ENCODE results near the gene GRHL1. TPM values are rescaled to one million over a fixed set of nuclear protein-coding genes. Genes with fewer than 3 reads are reported as not detected.
A peak's percentile ranks its signal among the peaks of the same experiment; 100 is the strongest.

The GRHL1 gene
- total and polyA plus RNA-seq, 12 donors, result 0.57 to 2.6 (median 1.2) TPM; not detected in 1

DNA sequence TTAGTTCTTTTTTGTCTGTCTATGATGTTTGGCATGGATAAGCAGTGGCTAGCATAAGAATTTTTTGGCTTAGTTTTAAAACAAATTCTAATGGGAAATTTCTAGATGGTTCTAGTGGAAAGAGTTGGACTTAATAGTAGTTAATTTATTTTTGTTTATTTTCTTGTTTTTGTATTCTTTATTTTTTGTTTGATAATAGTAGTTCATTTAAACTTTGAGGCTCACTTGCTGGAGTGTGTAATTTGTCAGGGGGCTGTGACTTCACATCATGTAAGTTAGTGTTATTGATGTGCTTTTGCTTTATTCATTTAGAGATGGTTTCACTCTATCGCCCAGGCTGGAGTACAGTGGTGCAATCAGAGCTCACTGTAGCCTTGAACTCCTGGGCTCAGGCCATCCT lies 48.2 kb downstream of the GRHL1 start:
- Histone ChIP-seq H3K27me3 (no peaks in the 10 kb centered on the region), H3K9me3 (replicated peaks in 1 of 3) (no peaks in the 10 kb centered on the region), H3K36me3 (replicated peaks in 1 of 2) (no peaks in the 10 kb centered on the region), H3K4me1 (replicated peaks in 1 of 2) (no peaks in the 10 kb centered on the region), H3K27ac (no peak overlapping the region), H3K4me3 (no peak overlapping the region)
- DNase-seq, result peak in 3 of 7 donors; percentile 13 to 50 (median 18)
- WGBS, 4 donors, result 46 to 83% (median 59%) methylated on average over 1 of the region's 1 CpG
- no peak for TF ChIP-seq POLR2A (IDR thresholded peaks at IDR 0.05)
- TF ChIP-seq, protein P1, sequence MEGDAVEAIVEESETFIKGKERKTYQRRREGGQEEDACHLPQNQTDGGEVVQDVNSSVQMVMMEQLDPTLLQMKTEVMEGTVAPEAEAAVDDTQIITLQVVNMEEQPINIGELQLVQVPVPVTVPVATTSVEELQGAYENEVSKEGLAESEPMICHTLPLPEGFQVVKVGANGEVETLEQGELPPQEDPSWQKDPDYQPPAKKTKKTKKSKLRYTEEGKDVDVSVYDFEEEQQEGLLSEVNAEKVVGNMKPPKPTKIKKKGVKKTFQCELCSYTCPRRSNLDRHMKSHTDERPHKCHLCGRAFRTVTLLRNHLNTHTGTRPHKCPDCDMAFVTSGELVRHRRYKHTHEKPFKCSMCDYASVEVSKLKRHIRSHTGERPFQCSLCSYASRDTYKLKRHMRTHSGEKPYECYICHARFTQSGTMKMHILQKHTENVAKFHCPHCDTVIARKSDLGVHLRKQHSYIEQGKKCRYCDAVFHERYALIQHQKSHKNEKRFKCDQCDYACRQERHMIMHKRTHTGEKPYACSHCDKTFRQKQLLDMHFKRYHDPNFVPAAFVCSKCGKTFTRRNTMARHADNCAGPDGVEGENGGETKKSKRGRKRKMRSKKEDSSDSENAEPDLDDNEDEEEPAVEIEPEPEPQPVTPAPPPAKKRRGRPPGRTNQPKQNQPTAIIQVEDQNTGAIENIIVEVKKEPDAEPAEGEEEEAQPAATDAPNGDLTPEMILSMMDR (IDR thresholded peaks at IDR 0.05), result no peak
- intact Hi-C loops (cut with DNase I), result no loop called here

DNA sequence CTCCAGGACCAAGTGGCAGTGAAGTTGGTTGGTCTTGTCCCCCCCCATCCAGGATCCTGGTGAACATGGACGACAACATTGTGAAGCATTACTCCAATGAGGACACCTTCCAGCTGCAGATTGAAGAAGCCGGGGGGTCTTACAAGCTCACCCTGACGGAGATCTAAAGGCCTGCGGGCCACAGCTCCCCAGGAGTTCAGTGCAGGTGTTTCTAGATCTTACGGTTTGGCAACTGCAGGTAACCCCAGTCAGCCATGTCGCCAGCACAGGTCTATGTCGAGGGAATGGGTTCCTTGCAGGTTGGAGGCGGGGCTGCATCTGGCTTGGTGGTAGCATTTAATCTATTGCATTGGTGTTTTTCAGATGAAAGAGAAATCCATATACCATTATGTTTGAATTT lies 49.0 kb downstream of the GRHL1 start:
- peak in 2 of 7 donors; percentile 11 to 35 for DNase-seq
- Histone ChIP-seq H3K27ac (no peak overlapping the region), H3K36me3 (replicated peaks in 1 of 2) (no peaks in the 10 kb centered on the region), H3K4me3 (no peak overlapping the region), H3K9me3 (replicated peaks in 1 of 3) (no peaks in the 10 kb centered on the region), H3K4me1 (replicated peaks in 1 of 2) (no peaks in the 10 kb centered on the region), H3K27me3 (no peaks in the 10 kb centered on the region)
- WGBS, 4 donors, result 93% methylated on average over 7 to 8 of the region's 8 CpGs
- TF ChIP-seq, protein P1 (IDR thresholded peaks at IDR 0.05), result no peak
- TF ChIP-seq POLR2A (IDR thresholded peaks at IDR 0.05), result no peak
- intact Hi-C loops (cut with DNase I), result no loop called here

DNA sequence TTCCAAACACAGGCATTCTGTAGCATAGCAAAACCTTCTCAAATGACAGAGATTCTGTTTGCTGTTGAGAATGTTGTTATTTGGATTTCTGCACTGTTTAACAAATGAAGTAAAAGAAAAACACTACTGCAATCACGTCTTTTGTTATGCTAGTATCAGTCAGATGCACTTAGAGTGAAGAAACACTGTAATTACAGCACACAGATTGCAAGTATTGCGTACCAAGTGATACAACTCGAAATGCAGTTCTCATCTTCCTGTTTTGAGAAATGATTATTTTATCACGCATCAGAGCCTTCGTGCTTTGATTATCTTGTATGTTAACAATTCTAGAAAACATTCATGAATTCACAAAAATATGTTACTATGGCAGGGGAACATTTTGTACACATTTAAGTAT lies 50.1 kb downstream of the GRHL1 start:
- Histone ChIP-seq H3K9me3 (replicated peaks in 1 of 3) (no peaks in the 10 kb centered on the region), H3K36me3 (replicated peaks in 1 of 2) (no peaks in the 10 kb centered on the region), H3K4me1 (replicated peaks in 1 of 2) (peaks cover 3% of the 10 kb centered on the region in 2 donors), H3K27me3 (no peaks in the 10 kb centered on the region), H3K27ac (no peak overlapping the region), H3K4me3 (no peak overlapping the region)
- no peak for DNase-seq
- WGBS, 4 donors, result 74 to 83% (median 80%) methylated on average over 5 of the region's 5 CpGs
- TF ChIP-seq POLR2A (IDR thresholded peaks at IDR 0.05), result no peak
- TF ChIP-seq, protein P1 (IDR thresholded peaks at IDR 0.05), result no peak
- intact Hi-C loops (cut with DNase I), result no loop called here

DNA sequence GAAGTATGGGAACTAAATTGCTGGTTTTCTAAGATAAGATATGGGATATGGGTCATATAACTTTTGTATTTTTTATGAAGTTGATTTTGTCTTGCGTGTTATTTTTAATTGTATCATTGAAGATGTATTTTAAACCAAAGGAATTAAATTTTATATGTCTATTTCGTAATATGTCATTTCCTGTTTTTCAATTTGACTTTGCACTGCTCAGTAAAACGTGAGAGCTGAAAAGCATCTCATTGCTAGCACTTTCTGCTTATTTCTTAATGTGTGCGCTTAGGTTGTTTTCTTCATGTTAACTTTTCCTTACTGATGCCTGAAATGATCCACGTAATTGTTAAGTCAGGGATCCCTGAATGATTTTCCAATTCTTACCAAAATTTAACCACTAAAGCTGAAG lies 50.6 kb downstream of the GRHL1 start:
- 62 to 84% (median 77%) methylated on average over 5 of the region's 5 CpGs for WGBS, 4 donors
- H3K4me1 ChIP-seq (replicated peaks in 1 of 2), result peaks cover 6 to 8% of the 10 kb centered on the region in 2 donors
- H3K27ac ChIP-seq, result no peak overlapping the region
- no peak for DNase-seq
- intact Hi-C loops (cut with DNase I), result no loop called here
- H3K36me3 ChIP-seq (replicated peaks in 1 of 2), result no peaks in the 10 kb centered on the region
- TF ChIP-seq POLR2A (IDR thresholded peaks at IDR 0.05), result no peak
- TF ChIP-seq, protein P1 (IDR thresholded peaks at IDR 0.05), result no peak
- no peaks in the 10 kb centered on the region for H3K27me3 ChIP-seq
- H3K9me3 ChIP-seq (replicated peaks in 1 of 3), result no peaks in the 10 kb centered on the region
- H3K4me3 ChIP-seq, result no peak overlapping the region
